ENCODE data around the gene RPS24. TPM values are rescaled to one million over a fixed set of nuclear protein-coding genes. Genes with fewer than 3 reads are reported as not detected.

The RPS24 gene
- total and polyA plus RNA-seq, 10 of the 15 experiments (the other 5 are each of a cell fraction or from before 2014, with no cell fraction given) = 1,343 to 7,285 (median 2,230) TPM

DNA sequence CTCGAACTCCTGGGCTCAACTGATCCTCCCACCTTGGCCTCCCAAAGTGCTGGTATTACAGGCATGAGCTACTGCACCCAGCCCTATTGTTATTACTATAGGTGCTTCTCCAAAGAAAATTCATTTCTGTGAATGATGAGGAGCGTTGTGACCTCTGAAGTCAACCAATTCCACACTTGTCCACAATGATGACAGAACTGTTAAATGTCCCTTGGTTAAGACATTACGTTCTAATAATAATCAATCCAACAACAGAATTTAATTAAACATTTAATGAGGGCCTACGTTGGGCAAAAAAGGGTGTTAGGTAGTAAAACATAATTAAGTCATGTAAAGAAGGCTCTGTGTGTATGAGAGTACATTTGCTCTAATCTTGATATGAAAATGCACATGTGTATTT lies 22.6 kb upstream of the RPS24 start (continued):
- TF ChIP-seq ZBTB4 (CRISPR knock-in tag; IDR thresholded peaks at IDR 0.05) (no peak), MTA2 (IDR thresholded peaks at IDR 0.05; ENCODE audit: low read depth) (no peak), IRF4 (IDR thresholded peaks at IDR 0.05; ENCODE audit: low read depth, low read length) (no peak), ZBTB33 (IDR thresholded peaks at IDR 0.05) (no peak)

GRCh38 chr10:78013564-78013963 lies 20.1 kb upstream of the RPS24 start:
- ChIA-PET POLR2A (no interaction called here), RAD21 (ENCODE audit: unreplicated experiment) (no interaction called here), SMC1A (ENCODE audit: uncharacterized antibody, unreplicated experiment) (interaction anchor here (1.5 kb wide), 1 partner anchor 167 kb away, joined by 4 read pairs; no protein-coding TSS in a partner anchor), CTCF (no interaction called here)
- no peak for ATAC-seq
- Histone ChIP-seq H3K4me2 (ENCODE audit: control insufficient read depth, insufficient read depth) (no peak overlapping the region), H3K27me3 (replicated peaks in 1 of 2; ENCODE audit: control insufficient read depth in 2 of 2, insufficient read depth in 2 of 2, low read length in 1 of 2) (no peaks in the 10 kb centered on the region), H3K4me3 (no peak overlapping the region), H3K27ac (ENCODE audit: control insufficient read depth, insufficient read depth) (no peak overlapping the region), H3K9ac (ENCODE audit: control insufficient read depth, insufficient read depth, low read length) (no peak overlapping the region), H3K4me1 (ENCODE audit: control insufficient read depth, insufficient read depth, low read length) (no peaks in the 10 kb centered on the region), H4K20me1 (ENCODE audit: control insufficient read depth, insufficient read depth) (no peaks in the 10 kb centered on the region), H3K79me2 (ENCODE audit: control insufficient read depth, insufficient read depth, low read length) (no peaks in the 10 kb centered on the region), H2AFZ (ENCODE audit: control insufficient read depth, low read depth, low read length) (no peak overlapping the region), H3K36me3 (ENCODE audit: control insufficient read depth in 2 of 2, insufficient read depth in 2 of 2, low read length in 1 of 2) (peaks cover 13 to 35% of the 10 kb centered on the region in 2 experiments), H3K9me3 (replicated peaks; ENCODE audit: control insufficient read depth, insufficient read depth, low read length) (no peaks in the 10 kb centered on the region)
- 93% methylated on average over 1 of the region's 1 CpG for WGBS (ENCODE audit: insufficient coverage, insufficient replicate concordance, low lambda C conversion rate, missing lambda C conversion rate)
- no peak for DNase-seq (ENCODE audit: low read depth, low spot score)
- in situ Hi-C loops (cut with MboI) (no loop called here), intact Hi-C loops (cut with micrococcal nuclease; ENCODE audit: unreplicated experiment) (no loop called here)
- no peak for FAIRE-seq
- BruUV-seq (replicated peaks) = no TSS peak
- TF ChIP-seq SUZ12 (IDR thresholded peaks at IDR 0.05; ENCODE audit: unreplicated experiment) = no peak
- no peak for TF ChIP-seq TBL1XR1 (IDR thresholded peaks at IDR 0.05; ENCODE audit: low read depth, low read length)
- TF ChIP-seq CEBPZ (IDR thresholded peaks at IDR 0.05; ENCODE audit: low read depth, low read length) = no peak
- TF ChIP-seq NRF1 (conservative IDR thresholded peaks at IDR 0.05; ENCODE audit: low read depth, low read length) = no peak
- TF ChIP-seq, protein P1, sequence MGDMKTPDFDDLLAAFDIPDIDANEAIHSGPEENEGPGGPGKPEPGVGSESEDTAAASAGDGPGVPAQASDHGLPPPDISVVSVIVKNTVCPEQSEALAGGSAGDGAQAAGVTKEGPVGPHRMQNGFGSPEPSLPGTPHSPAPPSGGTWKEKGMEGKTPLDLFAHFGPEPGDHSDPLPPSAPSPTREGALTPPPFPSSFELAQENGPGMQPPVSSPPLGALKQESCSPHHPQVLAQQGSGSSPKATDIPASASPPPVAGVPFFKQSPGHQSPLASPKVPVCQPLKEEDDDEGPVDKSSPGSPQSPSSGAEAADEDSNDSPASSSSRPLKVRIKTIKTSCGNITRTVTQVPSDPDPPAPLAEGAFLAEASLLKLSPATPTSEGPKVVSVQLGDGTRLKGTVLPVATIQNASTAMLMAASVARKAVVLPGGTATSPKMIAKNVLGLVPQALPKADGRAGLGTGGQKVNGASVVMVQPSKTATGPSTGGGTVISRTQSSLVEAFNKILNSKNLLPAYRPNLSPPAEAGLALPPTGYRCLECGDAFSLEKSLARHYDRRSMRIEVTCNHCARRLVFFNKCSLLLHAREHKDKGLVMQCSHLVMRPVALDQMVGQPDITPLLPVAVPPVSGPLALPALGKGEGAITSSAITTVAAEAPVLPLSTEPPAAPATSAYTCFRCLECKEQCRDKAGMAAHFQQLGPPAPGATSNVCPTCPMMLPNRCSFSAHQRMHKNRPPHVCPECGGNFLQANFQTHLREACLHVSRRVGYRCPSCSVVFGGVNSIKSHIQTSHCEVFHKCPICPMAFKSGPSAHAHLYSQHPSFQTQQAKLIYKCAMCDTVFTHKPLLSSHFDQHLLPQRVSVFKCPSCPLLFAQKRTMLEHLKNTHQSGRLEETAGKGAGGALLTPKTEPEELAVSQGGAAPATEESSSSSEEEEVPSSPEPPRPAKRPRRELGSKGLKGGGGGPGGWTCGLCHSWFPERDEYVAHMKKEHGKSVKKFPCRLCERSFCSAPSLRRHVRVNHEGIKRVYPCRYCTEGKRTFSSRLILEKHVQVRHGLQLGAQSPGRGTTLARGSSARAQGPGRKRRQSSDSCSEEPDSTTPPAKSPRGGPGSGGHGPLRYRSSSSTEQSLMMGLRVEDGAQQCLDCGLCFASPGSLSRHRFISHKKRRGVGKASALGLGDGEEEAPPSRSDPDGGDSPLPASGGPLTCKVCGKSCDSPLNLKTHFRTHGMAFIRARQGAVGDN (IDR thresholded peaks at IDR 0.05) = no peak
- no peak for TF ChIP-seq POU2F2 (IDR thresholded peaks at IDR 0.05; ENCODE audit: borderline replicate concordance, low read depth, low read length)
- no peak for TF ChIP-seq SMAD5 (IDR thresholded peaks at IDR 0.05; ENCODE audit: low read depth)

Measured in GM12878 (cell line).